ENCODE results near the gene AQP6.

The AQP6 gene

GRCh38 chr12:50026691-50027090 is 53.9 kb downstream of the AQP6 start:
- TF ChIP-seq REST (IDR thresholded peaks at IDR 0.05; ENCODE audit: insufficient read depth in 1 of 2, low read depth in 2 of 2, low read length in 2 of 2) (no peak), FOXP2 (optimal IDR thresholded peaks at IDR 0.05; ENCODE audit: borderline replicate concordance, extremely low read depth, extremely low read length, insufficient read depth) (no peak), SIN3A (IDR thresholded peaks at IDR 0.05; ENCODE audit: borderline replicate concordance, insufficient read depth, low read length) (no peak), POLR2AphosphoS5 (IDR thresholded peaks at IDR 0.05; ENCODE audit: low read depth, low read length) (no peak), TAF1 (IDR thresholded peaks at IDR 0.05; ENCODE audit: borderline replicate concordance, insufficient read depth, low read length) (no peak)
